GM12878 (cell line): ENCODE data around the gene ACTR2.

Experiments used
- CTCF ChIP-seq, 3 experiments: IDR thresholded peaks in 2 of 3; conservative IDR thresholded peaks in 1 of 3; 2 replicates each; pipeline ENCODE4 v1.5.1; 2011; ENCODE audit warnings: low read depth in 3 of 3, low read length in 3 of 3, mild to moderate bottlenecking in 3 of 3, control low read depth in 2 of 3, moderate library complexity in 2 of 3, inconsistent platforms in 1 of 3, mixed read lengths in 1 of 3; ENCODE audit not compliant: control insufficient read depth in 2 of 3, insufficient read depth in 1 of 3; ENCODE audit errors: extremely low read depth in 1 of 3
- EZH2 ChIP-seq: IDR thresholded peaks from 2 replicates; pipeline ENCODE4 v1.6.1; 2012; ENCODE audit warnings: low read depth, mild to moderate bottlenecking, control low read depth, inconsistent platforms, low read length, borderline replicate concordance; ENCODE audit not compliant: control insufficient read depth
- NKRF ChIP-seq: fragments of 450-650 bp; conservative IDR thresholded peaks from 2 replicates; pipeline ENCODE4 v1.6.1; 2017; ENCODE audit warnings: mild to moderate bottlenecking, moderate library complexity
- POLR2A ChIP-seq: IDR thresholded peaks from 2 replicates; pipeline ENCODE4 v1.6.1; 2011; ENCODE audit warnings: low read depth, mild to moderate bottlenecking, low read length
- SIN3A ChIP-seq: IDR thresholded peaks from 2 replicates; pipeline ENCODE4 v1.6.1; 2012; ENCODE audit warnings: low read depth, low read length, improper control_type of control experiment
- SMC3 ChIP-seq: IDR thresholded peaks from 2 replicates; pipeline ENCODE4 v1.6.1; 2011; ENCODE audit warnings: low read length, improper control_type of control experiment, borderline replicate concordance
- TARDBP ChIP-seq: IDR thresholded peaks from 2 replicates; pipeline ENCODE4 v1.6.1; 2016; ENCODE audit warnings: borderline replicate concordance

- TF ChIP-seq EZH2 (no peak), CTCF (IDR thresholded peaks at IDR 0.05 in 2 of 3, conservative IDR thresholded peaks at IDR 0.05 in 1 of 3; ENCODE audit: control insufficient read depth in 2 of 3, extremely low read depth in 1 of 3, insufficient read depth in 1 of 3, low read depth in 3 of 3, low read length in 3 of 3) (no peak), NKRF (no peak), POLR2A (no peak), SMC3 (no peak), SIN3A (no peak), TARDBP (no peak)
These were observed 72.6 kb downstream of the ACTR2 start for GRCh38 chr2:65300134-65300760.
